H1 (cell line): ENCODE measurements around the gene BANF1. TPM values are rescaled to one million over a fixed set of nuclear protein-coding genes. Genes with fewer than 3 reads are reported as not detected.

ENCODE experiments used
- CTCF ChIA-PET: fragments of 300-600 bp; sonication (Branson Sonifier 250); formaldehyde crosslinking; loops from one replicate; lab custom pipeline; 2021; ENCODE audit not compliant: partially characterized antibody; lab: Charles Lee
- POLR2A ChIA-PET: fragments of 300-600 bp; sonication (Branson Sonifier 250); formaldehyde crosslinking; loops from one replicate; lab custom pipeline; 2021; ENCODE audit warnings: inconsistent platforms; ENCODE audit not compliant: partially characterized antibody; lab: Charles Lee
- DNase-seq, 2 experiments: peaks; one replicate each; pipeline versions ENCODE4 v3.0.0 to v3.0.0-alpha.2; 2010 to 2022; ENCODE audit warnings: low spot score in 2 of 2, low read depth in 1 of 2, mixed read lengths in 1 of 2
- FAIRE-seq: peaks from 2 replicates; lab custom pipeline; 2011; peaks lifted over from hg19 to GRCh38; lab: Jason Lieb, UNC
- H2AFZ ChIP-seq: 2 replicates; pipeline ENCODE4 v1.8.1; 2012; ENCODE audit warnings: low read length, inconsistent platforms
- H2AK5ac ChIP-seq: 2 replicates; pipeline ENCODE4 v1.6.1; 2013; ENCODE audit warnings: low read depth, low read length
- H2BK120ac ChIP-seq: replicated peaks from 2 replicates; pipeline ENCODE3; 2013; ENCODE audit warnings: low read depth, low read length, inconsistent platforms
- H2BK12ac ChIP-seq: 2 replicates; pipeline ENCODE4 v1.6.1; 2013; ENCODE audit warnings: low read depth, low read length
- H2BK15ac ChIP-seq: 2 replicates; pipeline ENCODE4 v1.6.1; 2013; ENCODE audit warnings: low read length
- H2BK20ac ChIP-seq: 2 replicates; pipeline ENCODE4 v1.6.1; 2013; ENCODE audit warnings: low read length
- H2BK5ac ChIP-seq: 2 replicates; pipeline ENCODE4 v1.6.1; 2013; ENCODE audit warnings: low read depth, low read length
- H3K14ac ChIP-seq: 2 replicates; pipeline ENCODE4 v1.6.1; 2013; ENCODE audit warnings: inconsistent platforms; ENCODE audit not compliant: insufficient read length
- H3K18ac ChIP-seq: 2 replicates; pipeline ENCODE4 v1.6.1; 2013; ENCODE audit warnings: low read length; ENCODE audit errors: extremely low read depth
- H3K23ac ChIP-seq: 2 replicates; pipeline ENCODE4 v1.6.1; 2013; ENCODE audit warnings: inconsistent platforms; ENCODE audit not compliant: insufficient read length
- H3K23me2 ChIP-seq: 2 replicates; pipeline ENCODE4 v1.6.1; 2013; ENCODE audit warnings: low read depth, low read length
- H3K27ac ChIP-seq: 2 replicates; pipeline ENCODE4 v1.6.1; 2011; ENCODE audit warnings: low read depth, low read length, inconsistent platforms
- H3K27me3 ChIP-seq, 4 experiments: replicated peaks in 1 of 4; 1 replicate in 1 of 4; 2 replicates in 3 of 4; pipeline versions ENCODE4 v1.6.1 to v1.8.1; 2011 to 2013; ENCODE audit warnings: low read length in 3 of 4, mild to moderate bottlenecking in 3 of 4, inconsistent platforms in 2 of 4, mixed read lengths in 2 of 4, moderate library complexity in 1 of 4; ENCODE audit not compliant: control insufficient read depth in 3 of 4, insufficient read depth in 3 of 4; ENCODE audit errors: extremely low read depth in 1 of 4
- H3K36me3 ChIP-seq, 4 experiments: 2 replicates each; pipeline versions ENCODE4 v1.6.1 to v1.8.1; 2011 to 2013; ENCODE audit warnings: mild to moderate bottlenecking in 4 of 4, low read length in 3 of 4, moderate library complexity in 2 of 4, control low read depth in 1 of 4, inconsistent platforms in 1 of 4; ENCODE audit not compliant: insufficient read depth in 4 of 4, control insufficient read depth in 2 of 4
- H3K4ac ChIP-seq: replicated peaks from 2 replicates; pipeline ENCODE3; 2013; ENCODE audit warnings: low read length, low read depth, mixed read lengths, inconsistent platforms; ENCODE audit not compliant: insufficient read length
- H3K4me1 ChIP-seq, 4 experiments: replicated peaks in 1 of 4; 1 replicate in 1 of 4; 2 replicates in 3 of 4; pipeline versions ENCODE4 v1.6.1 to v1.8.1; 2011 to 2013; ENCODE audit warnings: low read length in 3 of 4, inconsistent platforms in 2 of 4, mixed read lengths in 1 of 4; ENCODE audit not compliant: insufficient read depth in 4 of 4, control insufficient read depth in 3 of 4
- H3K4me2 ChIP-seq, 2 experiments: 2 replicates each; pipeline versions ENCODE4 v1.6.1 to v1.8.1; 2011 to 2013; ENCODE audit warnings: low read depth in 2 of 2, low read length in 2 of 2, control low read depth in 1 of 2, inconsistent platforms in 1 of 2, mild to moderate bottlenecking in 1 of 2; ENCODE audit not compliant: insufficient read depth in 1 of 2
- H3K4me3 ChIP-seq, 4 experiments: fragments of 200-600, 300-600 bp in 1 of 4; sonication (generic), shearing (Covaris generic), sonication (Bioruptor Twin) in 1 of 4; 2 replicates each; pipeline versions ENCODE4 v1.5.1 to v1.8.1; 2011 to 2016; ENCODE audit warnings: low read length in 4 of 4, low read depth in 3 of 4, control low read depth in 2 of 4, inconsistent platforms in 2 of 4, mild to moderate bottlenecking in 2 of 4, mixed read lengths in 1 of 4, moderate library complexity in 1 of 4; ENCODE audit not compliant: insufficient read depth in 2 of 4; ENCODE audit errors: extremely low read depth in 1 of 4
- H3K56ac ChIP-seq: replicated peaks from 2 replicates; pipeline ENCODE3; 2013; ENCODE audit warnings: low read depth, mild to moderate bottlenecking, mixed read lengths, low read length, inconsistent platforms; ENCODE audit not compliant: insufficient read length
- H3K79me1 ChIP-seq: 2 replicates; pipeline ENCODE4 v1.6.1; 2013; ENCODE audit warnings: low read depth, low read length, control low read depth
- H3K79me2 ChIP-seq, 2 experiments: 2 replicates each; pipeline versions ENCODE4 v1.6.1 to v1.8.1; 2012 to 2013; ENCODE audit warnings: low read length in 2 of 2, mild to moderate bottlenecking in 2 of 2, inconsistent platforms in 1 of 2; ENCODE audit not compliant: insufficient read depth in 2 of 2, control insufficient read depth in 1 of 2
- H3K9ac ChIP-seq, 4 experiments: replicated peaks in 1 of 4; 1 replicate in 1 of 4; 2 replicates in 3 of 4; pipeline versions ENCODE4 v1.6.1 to v1.8.1; 2011 to 2013; ENCODE audit warnings: low read depth in 3 of 4, low read length in 3 of 4, control low read depth in 2 of 4, mild to moderate bottlenecking in 2 of 4, moderate library complexity in 2 of 4, inconsistent platforms in 1 of 4; ENCODE audit errors: extremely low read depth in 1 of 4
- H3K9me3 ChIP-seq, 2 experiments: 2 replicates each; pipeline versions ENCODE4 v1.6.1 to v1.8.1; 2012 to 2013; ENCODE audit warnings: mild to moderate bottlenecking in 2 of 2, moderate library complexity in 2 of 2, control low read depth in 1 of 2, inconsistent platforms in 1 of 2, low read depth in 1 of 2, low read length in 1 of 2, mixed read lengths in 1 of 2; ENCODE audit not compliant: insufficient read depth in 2 of 2
- H4K20me1 ChIP-seq, 2 experiments: replicated peaks in 1 of 2; 2 replicates each; pipeline versions ENCODE3 to v1.8.1; 2011 to 2013; ENCODE audit warnings: inconsistent platforms in 2 of 2, low read length in 2 of 2, mild to moderate bottlenecking in 1 of 2; ENCODE audit not compliant: insufficient read depth in 2 of 2, control insufficient read depth in 1 of 2
- H4K5ac ChIP-seq: 2 replicates; pipeline ENCODE4 v1.6.1; 2013; ENCODE audit warnings: low read length, low read depth, mixed read lengths, inconsistent platforms; ENCODE audit not compliant: insufficient read length
- H4K8ac ChIP-seq: 2 replicates; pipeline ENCODE4 v1.8.0; 2013; ENCODE audit warnings: mild to moderate bottlenecking, moderate library complexity, low read length, inconsistent platforms; ENCODE audit not compliant: insufficient read depth; ENCODE audit errors: extremely low read depth
- H4K91ac ChIP-seq: replicated peaks from 2 replicates; pipeline ENCODE3; 2013; ENCODE audit warnings: low read length, mixed read lengths, inconsistent platforms; ENCODE audit not compliant: insufficient read length
- BCL11A ChIP-seq, 2 experiments: IDR thresholded peaks; one replicate each; pipeline ENCODE4 v1.6.1; 2011; ENCODE audit warnings: low read depth in 2 of 2, low read length in 2 of 2, mild to moderate bottlenecking in 2 of 2
- KDM4A ChIP-seq: IDR thresholded peaks from one replicate; pipeline ENCODE4 v1.7.1; 2012; ENCODE audit warnings: low read depth, mild to moderate bottlenecking, moderate library complexity, low read length, inconsistent platforms; ENCODE audit not compliant: severe bottlenecking
- RFX5 ChIP-seq: IDR thresholded peaks from 2 replicates; pipeline ENCODE4 v1.6.1; 2011; ENCODE audit warnings: low read depth, low read length, improper control_type of control experiment, borderline replicate concordance
- SP2 ChIP-seq: IDR thresholded peaks from 2 replicates; pipeline ENCODE4 v1.6.1; 2012; ENCODE audit warnings: mild to moderate bottlenecking, low read length, inconsistent platforms
- SP4 ChIP-seq: IDR thresholded peaks from 2 replicates; pipeline ENCODE4 v1.6.1; 2012; ENCODE audit warnings: low read length, inconsistent platforms
- WGBS, 2 experiments: shearing (Covaris generic) in 1 of 2; methylation state at CpG; one replicate each; pipeline versions ENCODE4 v1.1.6 to v1.1.7; 2013 to 2015; ENCODE audit warnings: low lambda C conversion rate in 2 of 2, mixed read lengths in 2 of 2, inconsistent platforms in 1 of 2, low coverage in 1 of 2, missing lambda C conversion rate in 1 of 2; ENCODE audit not compliant: insufficient replicate concordance in 2 of 2, insufficient coverage in 1 of 2, insufficient read length in 1 of 2; ENCODE audit errors: extremely low coverage in 1 of 2, missing lambda C conversion rate in 1 of 2; 5-methylcytosine and 5-hydroxymethylcytosine counted together
- polyA plus RNA-seq, 7 experiments: library from polyadenylated mRNA; depleted of rRNA in 3 of 7; stranded (reverse) in 5 of 7; unstranded in 2 of 7; fragments of >200 nt in 5 of 7; fragments of 200-250 nt in 2 of 7; gene quantifications; 1 replicate in 5 of 7; 2 replicates in 1 of 7; 4 replicates in 1 of 7; pipeline versions ENCODE4 v1.2.1 to v1.2.3, GENCODE V29; 2011 to 2013; ENCODE audit warnings: missing spikeins in 2 of 7, mixed read lengths in 2 of 7
- total RNA-seq: library from RNA; stranded (reverse); fragmentation: NEBNext Ultra II Directional; extraction: Animal tissue kit (Norgen Biotek cat#: 25700); gene quantifications from 2 replicates; pipeline ENCODE4 v1.2.1, GENCODE V29; 2021

BANF1 gene
- total and polyA plus RNA-seq, 2 of the 8 experiments (the other 6 are each of a cell fraction or from before 2014, with no cell fraction given), result 330 to 467 TPM

DNA sequence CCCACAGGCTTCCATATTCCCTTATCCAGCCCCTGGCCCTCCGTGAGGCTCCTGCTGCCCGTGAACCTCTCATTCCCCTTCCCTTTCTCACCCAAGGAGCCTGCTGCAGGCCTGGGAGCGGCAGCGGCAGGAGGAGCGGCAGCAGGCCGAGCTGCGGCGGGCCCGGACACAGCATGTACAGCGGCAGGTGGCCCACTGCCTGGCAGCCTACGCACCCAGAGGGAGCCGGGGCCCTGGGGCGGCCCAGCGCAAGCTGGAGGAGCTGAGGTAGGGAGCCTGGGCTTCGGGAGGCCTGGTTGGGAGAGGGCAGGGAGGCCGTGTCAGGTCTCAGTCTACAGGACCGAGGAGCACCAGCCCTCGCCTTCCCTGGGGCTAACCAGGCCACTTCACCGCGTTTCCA, 48.8 kb upstream of the BANF1 start:
- H2AFZ ChIP-seq, result no peak overlapping the region
- CTCF ChIA-PET, result interaction anchor here (0.6 to 1.7 kb wide), 4 partner anchors 21 to 410 kb away, joined by 3 to 8 read pairs (median 5); no protein-coding TSS in a partner anchor
- TF ChIP-seq SP4 (no peak), SP2 (no peak), RFX5 (no peak), BCL11A (IDR thresholded peaks at IDR 0.05; ENCODE audit: low read depth in 2 of 2, low read length in 2 of 2) (no peak), KDM4A (no peak)

More for the DNA sequence above, 48.8 kb upstream of the BANF1 start:
- 89% methylated on average over 19 of the region's 20 CpGs; no CpG with 5 or more reads in 1 of the 2 experiments for WGBS, 2 experiments
- Histone ChIP-seq H3K9me3 (no peaks in the 10 kb centered on the region), H3K36me3 (no peaks in the 10 kb centered on the region), H2BK5ac (no peak overlapping the region), H3K4me3 (no peak overlapping the region), H3K27me3 (no peaks in the 10 kb centered on the region), H2BK120ac (no peak overlapping the region), H4K8ac (no peak overlapping the region), H2AK5ac (no peak overlapping the region), H3K79me2 (no peaks in the 10 kb centered on the region), H3K79me1 (no peaks in the 10 kb centered on the region), H4K91ac (no peak overlapping the region), H2BK12ac (no peak overlapping the region), H3K27ac (no peak overlapping the region), H3K14ac (no peak overlapping the region), H3K4ac (no peak overlapping the region), H4K20me1 (no peaks in the 10 kb centered on the region), H3K56ac (no peak overlapping the region), H2BK15ac (no peak overlapping the region), H3K4me1 (peaks cover 0 to 1% (median 0%) of the 10 kb centered on the region in 4 experiments; a peak in 2 of 7 replicates), H3K23ac (no peak overlapping the region), H3K18ac (no peak overlapping the region), H2BK20ac (no peak overlapping the region), H4K5ac (no peak overlapping the region), H3K4me2 (no peak overlapping the region), H3K9ac (0 out of 7 replicates have a peak overlapping the region, but pooled peaks of 1 of the 4 experiments have one; percentile 22), H3K23me2 (no peaks in the 10 kb centered on the region)
- FAIRE-seq, result no peak
- POLR2A ChIA-PET, result interaction anchor here (1.4 kb wide), 1 partner anchor 8 kb away, joined by 3 read pairs; the partner anchor contains the start of gene SART1
- DNase-seq, result no peak
